Activated CD4-positive, alpha-beta T cell treated with anti-CD3 and anti-CD28 coated beads, Interleukin-2, amount 10 ng/mL, durations not matched to agents 7 days and 5 days (primary cell): ENCODE data around the gene SYT1. TPM values are rescaled to one million over a fixed set of nuclear protein-coding genes. Genes with fewer than 3 reads are reported as not detected.
"Not testable (repeated sequence)": the region's sequence is repeated elsewhere in the genome, so short reads cannot be mapped to it uniquely, and the experiment has no call there.

Source experiments
- CTCF ChIA-PET: fragments of 350-600 bp; sonication (Branson Sonifier 250); formaldehyde crosslinking; loops from one replicate; lab custom pipeline; 2021; ENCODE audit warnings: antibody characterized with exemption; lab: Charles Lee
- POLR2A ChIA-PET: fragments of 350-600 bp; sonication (Branson Sonifier 250); formaldehyde crosslinking; loops from one replicate; lab custom pipeline; 2021; ENCODE audit warnings: antibody characterized with exemption; lab: Charles Lee
- DNase-seq: peaks from one replicate; pipeline ENCODE4 v3.0.0-alpha.2; 2020
- H3K27ac Mint-ChIP-seq: one replicate; pipeline ENCODE4 v1.8.0; 2021; ENCODE audit warnings: mild to moderate bottlenecking, moderate library complexity, mixed read lengths
- H3K27me3 Mint-ChIP-seq: one replicate; pipeline ENCODE4 v1.8.0; 2021; ENCODE audit warnings: mixed read lengths
- H3K36me3 Mint-ChIP-seq: one replicate; pipeline ENCODE4 v1.8.0; 2021; ENCODE audit warnings: low read depth, mixed read lengths
- H3K4me1 Mint-ChIP-seq: one replicate; pipeline ENCODE4 v1.8.0; 2021; ENCODE audit warnings: mixed read lengths
- H3K4me3 Mint-ChIP-seq: one replicate; pipeline ENCODE4 v1.8.0; 2021; ENCODE audit warnings: mild to moderate bottlenecking, moderate library complexity, mixed read lengths
- H3K9me3 Mint-ChIP-seq: one replicate; pipeline ENCODE4 v1.8.0; 2021; ENCODE audit warnings: mixed read lengths
- total RNA-seq, 2 experiments: library from RNA; stranded (reverse); gene quantifications; one replicate each; pipeline ENCODE4 v1.2.3, GENCODE V29; 2021

The SYT1 gene
- total RNA-seq, 2 experiments from 2014 or later: not detected

GRCh38 chr12:79199166-79199565 lies 334.6 kb downstream of the SYT1 start:
- no peak for DNase-seq
- Mint-ChIP-seq H3K27me3 (no peaks in the 10 kb centered on the region), H3K4me3 (no peak overlapping the region), H3K36me3 (no peaks in the 10 kb centered on the region), H3K9me3 (no peaks in the 10 kb centered on the region), H3K27ac (no peak overlapping the region), H3K4me1 (no peaks in the 10 kb centered on the region)
- POLR2A ChIA-PET: no interaction called here
- CTCF ChIA-PET: no interaction called here

GRCh38 chr12:79200176-79200575 lies 335.6 kb downstream of the SYT1 start:
- Mint-ChIP-seq H3K27me3 (no peaks in the 10 kb centered on the region), H3K9me3 (no peaks in the 10 kb centered on the region), H3K4me1 (no peaks in the 10 kb centered on the region), H3K4me3 (no peak overlapping the region), H3K27ac (no peak overlapping the region), H3K36me3 (no peaks in the 10 kb centered on the region)
- CTCF ChIA-PET: no interaction called here
- DNase-seq: no peak
- POLR2A ChIA-PET: no interaction called here

GRCh38 chr12:79203058-79203647 lies 338.6 kb downstream of the SYT1 start:
- CTCF ChIA-PET: no interaction called here

GRCh38 chr12:79206871-79207270 lies 342.3 kb downstream of the SYT1 start:
- Mint-ChIP-seq H3K4me3 (no peak overlapping the region), H3K36me3 (no peaks in the 10 kb centered on the region)
- no peak for DNase-seq

More at GRCh38 chr12:79203058-79203647, 338.6 kb downstream of the SYT1 start:
- H3K27ac Mint-ChIP-seq: no peak overlapping the region
- no peaks in the 10 kb centered on the region for H3K9me3 Mint-ChIP-seq
- H3K4me1 Mint-ChIP-seq: no peaks in the 10 kb centered on the region
- POLR2A ChIA-PET: no interaction called here
- H3K27me3 Mint-ChIP-seq: no peaks in the 10 kb centered on the region
- H3K36me3 Mint-ChIP-seq: no peaks in the 10 kb centered on the region
- DNase-seq: no peak
- no peak overlapping the region for H3K4me3 Mint-ChIP-seq

GRCh38 chr12:79210403-79210802 lies 345.8 kb downstream of the SYT1 start:
- CTCF ChIA-PET, H3K4me3 Mint-ChIP-seq, POLR2A ChIA-PET: not testable (repeated sequence)

More at GRCh38 chr12:79206871-79207270, 342.3 kb downstream of the SYT1 start:
- Mint-ChIP-seq H3K9me3 (no peaks in the 10 kb centered on the region), H3K27me3 (no peaks in the 10 kb centered on the region), H3K27ac (no peak overlapping the region), H3K4me1 (no peaks in the 10 kb centered on the region)
- ChIA-PET CTCF (no interaction called here), POLR2A (no interaction called here)

GRCh38 chr12:79217306-79217705 lies 352.7 kb downstream of the SYT1 start:
- POLR2A ChIA-PET: no interaction called here
- no peak for DNase-seq
- Mint-ChIP-seq H3K36me3 (no peaks in the 10 kb centered on the region), H3K4me1 (no peaks in the 10 kb centered on the region), H3K4me3 (no peak overlapping the region), H3K9me3 (peaks cover 5% of the 10 kb centered on the region), H3K27ac (no peak overlapping the region), H3K27me3 (no peaks in the 10 kb centered on the region)
- CTCF ChIA-PET: no interaction called here

More at GRCh38 chr12:79210403-79210802, 345.8 kb downstream of the SYT1 start:
- H3K27ac Mint-ChIP-seq, H3K27me3 Mint-ChIP-seq, H3K36me3 Mint-ChIP-seq, DNase-seq, H3K4me1 Mint-ChIP-seq, H3K9me3 Mint-ChIP-seq: not testable (repeated sequence)

- Mint-ChIP-seq H3K27me3 (no peaks in the 10 kb centered on the region), H3K4me1 (no peaks in the 10 kb centered on the region), H3K36me3 (no peaks in the 10 kb centered on the region), H3K27ac (no peak overlapping the region), H3K9me3 (peaks cover 13% of the 10 kb centered on the region), H3K4me3 (no peak overlapping the region)
- no peak for DNase-seq
- POLR2A ChIA-PET: no interaction called here
- CTCF ChIA-PET: no interaction called here
Measured at GRCh38 chr12:79223210-79223609, 358.6 kb downstream of the SYT1 start.

GRCh38 chr12:79223761-79224160 lies 359.2 kb downstream of the SYT1 start:
- ChIA-PET POLR2A (no interaction called here), CTCF (no interaction called here)
- no peak for DNase-seq
- Mint-ChIP-seq H3K27me3 (no peaks in the 10 kb centered on the region), H3K4me1 (no peaks in the 10 kb centered on the region), H3K4me3 (no peak overlapping the region), H3K36me3 (no peaks in the 10 kb centered on the region), H3K9me3 (peaks cover 13% of the 10 kb centered on the region), H3K27ac (no peak overlapping the region)

- peaks cover 8% of the 10 kb centered on the region for H3K9me3 Mint-ChIP-seq
- no peaks in the 10 kb centered on the region for H3K27me3 Mint-ChIP-seq
- H3K4me3 Mint-ChIP-seq: no peak overlapping the region
- DNase-seq: no peak
- ChIA-PET CTCF (no interaction called here), POLR2A (no interaction called here)
- H3K36me3 Mint-ChIP-seq: no peaks in the 10 kb centered on the region
- H3K4me1 Mint-ChIP-seq: no peaks in the 10 kb centered on the region
- no peak overlapping the region for H3K27ac Mint-ChIP-seq
Measured at GRCh38 chr12:79227091-79227490, 362.5 kb downstream of the SYT1 start.

- Mint-ChIP-seq H3K4me3 (no peak overlapping the region), H3K9me3 (peaks cover 6% of the 10 kb centered on the region), H3K36me3 (no peaks in the 10 kb centered on the region), H3K27me3 (no peaks in the 10 kb centered on the region), H3K27ac (no peak overlapping the region), H3K4me1 (no peaks in the 10 kb centered on the region)
- ChIA-PET CTCF (no interaction called here), POLR2A (no interaction called here)
- no peak for DNase-seq
Measured at GRCh38 chr12:79227646-79228045, 363.1 kb downstream of the SYT1 start.

GRCh38 chr12:79233341-79233781 lies 368.8 kb downstream of the SYT1 start:
- POLR2A ChIA-PET: no interaction called here
- no peak overlapping the region for H3K27ac Mint-ChIP-seq
- no peaks in the 10 kb centered on the region for H3K4me1 Mint-ChIP-seq
- CTCF ChIA-PET: no interaction called here
- H3K9me3 Mint-ChIP-seq: no peaks in the 10 kb centered on the region
- H3K27me3 Mint-ChIP-seq: no peaks in the 10 kb centered on the region
- no peak for DNase-seq
- H3K36me3 Mint-ChIP-seq: no peaks in the 10 kb centered on the region
- no peak overlapping the region for H3K4me3 Mint-ChIP-seq

GRCh38 chr12:79236920-79237319 lies 372.3 kb downstream of the SYT1 start:
- no peak overlapping the region for H3K27ac Mint-ChIP-seq
- no peaks in the 10 kb centered on the region for H3K9me3 Mint-ChIP-seq
- H3K27me3 Mint-ChIP-seq: no peaks in the 10 kb centered on the region
- POLR2A ChIA-PET: no interaction called here
- H3K4me1 Mint-ChIP-seq: no peaks in the 10 kb centered on the region
- no peak for DNase-seq
- H3K36me3 Mint-ChIP-seq: no peaks in the 10 kb centered on the region
- CTCF ChIA-PET: no interaction called here
- H3K4me3 Mint-ChIP-seq: no peak overlapping the region

GRCh38 chr12:79238246-79238645 lies 373.7 kb downstream of the SYT1 start:
- POLR2A ChIA-PET: no interaction called here
- Mint-ChIP-seq H3K27me3 (no peaks in the 10 kb centered on the region), H3K4me3 (no peak overlapping the region), H3K4me1 (no peaks in the 10 kb centered on the region), H3K9me3 (no peaks in the 10 kb centered on the region), H3K27ac (no peak overlapping the region), H3K36me3 (no peaks in the 10 kb centered on the region)
- CTCF ChIA-PET: no interaction called here
- DNase-seq: no peak

GRCh38 chr12:79247494-79247893 lies 382.9 kb downstream of the SYT1 start:
- H3K27ac Mint-ChIP-seq: no peak overlapping the region
- no peak for DNase-seq
- no peaks in the 10 kb centered on the region for H3K36me3 Mint-ChIP-seq
- H3K4me3 Mint-ChIP-seq: no peak overlapping the region
- H3K4me1 Mint-ChIP-seq: no peaks in the 10 kb centered on the region
- POLR2A ChIA-PET: no interaction called here
- peaks cover 6% of the 10 kb centered on the region for H3K9me3 Mint-ChIP-seq
- CTCF ChIA-PET: no interaction called here
- H3K27me3 Mint-ChIP-seq: no peaks in the 10 kb centered on the region
